Prostate gland (tissue), 2 donors: ENCODE data around the gene LIG3.

Experiments
- CTCF ChIP-seq, 4 experiments: fragments of 200-600 bp in 2 of 4; fragments of 450-650 bp in 2 of 4; sonication (generic) in 2 of 4; IDR thresholded peaks; 1 replicate in 3 of 4; 2 replicates in 1 of 4; pipeline ENCODE4 v1.5.1; 2016 to 2019; ENCODE audit warnings: antibody characterized with exemption in 4 of 4, mild to moderate bottlenecking in 2 of 4, moderate library complexity in 2 of 4
- POLR2AphosphoS5 ChIP-seq: sonication (generic); formaldehyde crosslinking; IDR thresholded peaks from one replicate; pipeline ENCODE4 v1.6.1; 2017; ENCODE audit warnings: antibody characterized with exemption

GRCh38 chr17:34996422-34997285, 16.3 kb downstream of the LIG3 start:
- no peak for TF ChIP-seq CTCF (IDR thresholded peaks at IDR 0.05)
- TF ChIP-seq POLR2AphosphoS5, result peak; percentile 80
